ENCODE measurements around the gene XAGE2.
"Not testable (repeated sequence)": the region's sequence is repeated elsewhere in the genome, so short reads cannot be mapped to it uniquely, and the experiment has no call there.

XAGE2 gene, protein sequence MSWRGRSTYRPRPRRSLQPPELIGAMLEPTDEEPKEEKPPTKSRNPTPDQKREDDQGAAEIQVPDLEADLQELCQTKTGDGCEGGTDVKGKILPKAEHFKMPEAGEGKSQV

DNA sequence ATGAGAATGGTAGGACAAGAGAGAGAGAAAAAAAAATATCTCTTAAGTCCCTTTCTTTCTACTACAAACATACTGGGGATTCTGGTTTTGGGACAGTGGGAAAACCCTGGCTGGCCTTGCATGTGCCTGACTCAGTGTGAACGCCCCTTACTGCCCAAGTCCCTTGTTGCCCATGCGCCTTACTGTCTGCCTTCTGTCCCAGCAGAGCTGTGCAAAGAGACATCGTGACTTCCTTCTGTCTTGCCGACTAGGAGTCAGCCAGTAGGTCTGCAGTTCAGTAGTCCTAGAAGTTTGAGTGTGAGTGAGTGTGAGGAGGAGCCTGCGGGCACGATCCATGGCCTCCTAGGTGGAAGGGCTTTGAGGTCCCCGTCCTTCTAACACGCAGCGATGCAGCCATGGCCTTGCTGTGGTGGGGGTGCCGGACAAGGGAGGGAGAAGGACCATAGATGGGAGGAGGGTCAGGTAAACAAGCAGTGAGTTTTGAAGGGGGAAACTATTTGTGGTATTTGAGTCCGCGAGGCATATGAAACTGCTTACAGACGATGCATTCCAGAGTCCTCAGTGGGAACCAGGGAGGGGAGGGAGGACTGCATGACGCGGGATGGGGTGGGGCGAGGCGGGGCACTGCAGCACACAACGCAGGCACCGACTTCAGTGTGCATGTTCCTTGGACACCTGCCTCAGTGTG, at the start of gene XAGE2:
Gene XAGE2 (plus strand): TSS at position 654 of the 688 bp plus-strand sequence. CDS start 994 bp downstream, outside the sequence.
- DNase-seq: no peak

DNA sequence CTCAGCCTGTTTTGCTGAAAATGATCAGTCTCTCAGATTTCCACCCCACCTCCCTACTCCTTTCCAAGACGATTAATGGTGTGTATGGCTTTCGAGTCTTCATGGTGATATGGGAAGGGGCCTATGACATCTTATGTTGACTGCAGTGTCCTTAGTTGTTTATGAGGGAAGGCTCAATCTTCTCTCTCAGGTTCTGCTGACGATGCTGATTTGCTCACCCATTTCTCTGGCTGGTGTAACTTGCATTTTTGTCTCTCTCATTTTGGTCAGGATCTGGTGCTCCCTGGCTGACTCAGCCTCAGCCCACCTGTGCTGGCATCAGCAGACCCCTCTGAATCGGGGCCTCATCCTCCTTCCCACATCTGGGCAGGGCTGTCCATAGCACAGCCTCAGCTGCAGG, 31.4 kb upstream of the XAGE2 start:
- no peak for DNase-seq

- DNase-seq: no peak
Observed at GRCh38 chrX:52341493-52341892, 27.3 kb upstream of the XAGE2 start.

- not testable (repeated sequence) for DNase-seq
Observed at GRCh38 chrX:52343131-52343530, 25.7 kb upstream of the XAGE2 start.

DNA sequence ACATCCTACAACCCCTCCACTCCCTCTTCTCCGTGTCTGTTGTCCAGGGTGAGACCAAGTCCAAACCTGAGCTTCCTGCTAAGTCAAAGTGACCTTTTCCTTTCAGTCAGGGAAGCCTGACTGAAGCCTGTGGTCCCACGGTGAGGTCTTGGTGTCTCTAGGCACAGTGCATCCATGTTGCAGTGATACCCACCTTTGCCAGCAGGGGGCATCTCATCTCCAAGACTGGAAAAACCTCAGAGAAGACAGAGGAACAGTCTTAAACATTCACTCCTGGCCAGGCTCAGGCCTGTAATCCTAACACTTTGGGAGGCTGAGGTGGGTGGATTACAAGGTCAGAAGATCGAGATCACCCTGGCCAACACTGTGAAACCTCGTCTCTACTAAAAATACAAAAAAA, 23.4 kb upstream of the XAGE2 start:
- peak; percentile 23 for DNase-seq

DNA sequence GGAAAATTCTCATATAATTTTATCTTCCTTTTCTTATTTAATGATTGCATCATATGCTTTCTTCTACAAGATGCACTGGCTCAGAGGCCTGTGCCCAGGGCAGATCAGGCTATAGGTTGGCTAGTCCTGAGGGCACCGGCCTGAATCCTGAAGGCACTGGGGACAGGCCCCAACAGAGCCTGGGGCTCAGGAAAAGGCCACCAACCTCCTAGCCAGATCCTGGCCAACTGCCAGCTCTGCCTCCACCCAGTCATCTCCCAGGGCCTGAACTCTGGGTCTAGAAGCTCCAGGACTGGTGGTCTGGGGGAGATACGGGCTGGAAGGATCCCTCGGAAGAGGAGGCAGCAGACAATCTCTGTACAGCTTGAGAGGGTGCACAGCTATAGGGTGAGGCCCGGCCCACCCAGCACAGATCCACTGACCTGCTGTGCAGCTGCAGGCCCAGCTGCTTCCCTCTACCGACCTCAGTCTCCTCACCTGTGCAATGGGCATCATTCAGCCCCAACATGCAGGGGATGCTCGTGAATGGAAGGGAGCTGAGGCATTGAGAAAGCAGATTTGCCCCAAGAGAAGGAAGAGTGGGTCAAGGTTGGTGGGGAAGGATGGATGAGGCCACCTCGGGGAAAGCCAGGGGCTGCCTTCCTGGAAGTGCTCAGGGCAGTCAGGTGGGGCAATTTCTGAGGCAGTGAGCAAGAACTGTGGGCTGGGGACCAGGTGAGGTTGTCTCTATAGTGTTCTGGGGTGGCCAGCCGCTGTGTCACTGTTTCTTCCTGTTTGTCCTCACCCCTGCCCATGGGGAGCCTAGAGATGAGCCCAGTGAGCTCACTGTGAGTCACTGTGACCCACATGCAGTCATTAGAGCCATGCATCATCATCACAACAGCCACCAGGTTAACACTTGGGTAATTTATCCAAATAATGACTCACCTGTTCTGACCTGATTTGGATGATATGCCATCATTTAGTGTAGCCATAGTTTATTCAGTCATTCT, 22.4 kb upstream of the XAGE2 start:
- no peak for DNase-seq

DNA sequence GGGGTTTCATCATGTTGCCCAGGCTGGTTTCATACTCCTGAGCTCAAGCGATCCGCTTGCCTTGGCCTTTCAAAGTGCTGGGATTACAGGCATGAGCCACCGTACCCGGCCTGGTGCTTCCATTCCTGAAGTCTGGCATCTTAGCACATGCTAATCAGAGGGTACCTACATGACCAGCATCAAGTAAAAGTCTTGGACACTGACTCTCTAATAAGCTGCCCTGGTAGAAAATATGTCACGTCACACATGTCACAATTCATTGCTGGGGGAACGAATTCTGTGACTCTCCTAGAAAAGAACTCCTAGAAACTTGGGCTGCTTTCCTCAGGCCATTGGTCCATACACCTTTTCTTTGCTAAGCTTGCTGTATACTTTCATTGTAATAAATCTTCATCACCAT, 19.1 kb upstream of the XAGE2 start:
- DNase-seq: no peak

DNA sequence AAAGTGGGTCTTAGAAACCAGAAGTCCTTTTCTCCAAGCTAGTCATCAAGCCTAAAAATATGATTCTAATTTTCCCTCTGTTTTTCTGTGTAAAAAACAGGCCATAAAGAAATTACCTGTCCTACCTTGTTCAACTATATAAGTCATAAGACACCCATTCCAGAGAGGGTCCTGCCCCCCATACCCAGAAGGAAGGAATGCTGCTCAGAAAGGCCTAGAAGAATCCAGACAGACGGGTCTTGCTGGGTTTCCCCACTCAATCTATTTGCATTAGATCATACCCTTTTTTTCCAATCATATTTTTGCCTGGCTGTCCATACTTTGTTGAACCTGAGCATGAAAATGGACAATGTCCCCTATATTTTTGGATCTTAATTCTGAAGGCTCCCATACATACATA, 16.3 kb upstream of the XAGE2 start:
- DNase-seq: no peak

GRCh38 chrX:52353838-52354237, 15.0 kb upstream of the XAGE2 start:
- DNase-seq: no peak

DNA sequence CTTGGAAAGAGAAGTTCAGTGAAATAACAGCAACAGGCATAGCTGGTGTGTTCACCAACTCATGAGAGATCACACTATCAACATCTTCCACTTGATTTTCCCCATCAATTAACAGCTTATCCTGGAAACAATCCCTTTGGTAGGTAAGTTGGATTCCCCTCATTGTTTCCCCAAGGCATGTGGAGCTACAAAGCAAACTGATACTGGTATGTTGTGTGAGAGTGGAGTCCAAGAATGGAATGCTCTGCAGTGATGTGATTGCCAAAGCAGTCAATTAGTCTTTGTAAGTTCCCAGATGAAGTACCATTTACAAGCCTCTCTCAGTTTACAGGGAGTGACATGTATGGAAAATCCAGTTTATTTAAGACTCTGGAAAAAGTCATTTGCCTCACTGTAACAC, 13.7 kb upstream of the XAGE2 start:
- DNase-seq: no peak

DNA sequence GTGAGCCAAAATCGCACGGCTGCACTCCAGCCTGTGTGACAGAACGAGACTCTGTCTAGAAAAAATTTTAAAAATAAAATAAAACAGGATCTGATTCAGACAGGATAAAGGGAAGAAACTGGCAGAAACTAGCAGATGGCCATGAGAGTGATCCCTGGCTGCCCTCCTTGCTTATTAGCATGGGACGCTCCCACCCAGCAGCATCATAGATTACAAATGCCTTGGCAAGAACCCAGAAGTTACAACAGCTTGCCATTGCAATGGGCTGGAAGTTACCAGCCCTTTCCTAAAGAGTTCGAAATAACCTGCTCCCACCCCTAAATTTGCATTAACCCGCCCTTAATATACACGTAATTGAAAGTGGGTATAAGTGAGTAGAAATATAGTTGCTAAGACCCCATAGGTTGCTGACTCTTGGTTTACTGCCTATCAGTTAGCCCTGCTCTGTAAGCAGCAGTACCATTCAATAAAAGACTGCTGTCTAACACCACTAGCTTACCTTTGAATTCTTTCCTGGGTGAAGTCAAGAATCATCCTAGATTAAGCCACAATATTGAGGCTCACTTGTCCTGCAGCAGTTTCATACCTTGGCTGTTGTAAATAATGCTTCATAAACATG, 9.1 kb upstream of the XAGE2 start:
- DNase-seq: no peak

DNA sequence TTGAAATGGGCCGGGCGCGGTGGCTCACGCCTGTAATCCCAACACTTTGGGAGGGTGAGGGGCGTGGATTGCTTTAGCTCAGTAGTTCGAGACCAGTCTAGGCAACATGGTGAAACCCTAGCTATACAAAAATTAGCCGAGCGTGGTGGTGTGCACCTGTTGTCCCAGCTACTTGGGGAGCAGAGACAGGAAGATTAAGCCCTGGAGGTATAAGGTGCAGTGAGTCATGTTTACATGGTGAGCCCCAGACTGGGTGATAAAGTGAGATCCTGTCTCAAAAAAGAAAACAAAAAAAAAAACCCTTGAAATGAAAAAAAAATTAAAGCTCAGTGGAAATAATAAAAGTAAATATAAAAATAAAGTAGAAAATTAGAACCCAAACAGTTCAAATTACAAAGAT, 6.9 kb upstream of the XAGE2 start:
- DNase-seq: no peak

DNA sequence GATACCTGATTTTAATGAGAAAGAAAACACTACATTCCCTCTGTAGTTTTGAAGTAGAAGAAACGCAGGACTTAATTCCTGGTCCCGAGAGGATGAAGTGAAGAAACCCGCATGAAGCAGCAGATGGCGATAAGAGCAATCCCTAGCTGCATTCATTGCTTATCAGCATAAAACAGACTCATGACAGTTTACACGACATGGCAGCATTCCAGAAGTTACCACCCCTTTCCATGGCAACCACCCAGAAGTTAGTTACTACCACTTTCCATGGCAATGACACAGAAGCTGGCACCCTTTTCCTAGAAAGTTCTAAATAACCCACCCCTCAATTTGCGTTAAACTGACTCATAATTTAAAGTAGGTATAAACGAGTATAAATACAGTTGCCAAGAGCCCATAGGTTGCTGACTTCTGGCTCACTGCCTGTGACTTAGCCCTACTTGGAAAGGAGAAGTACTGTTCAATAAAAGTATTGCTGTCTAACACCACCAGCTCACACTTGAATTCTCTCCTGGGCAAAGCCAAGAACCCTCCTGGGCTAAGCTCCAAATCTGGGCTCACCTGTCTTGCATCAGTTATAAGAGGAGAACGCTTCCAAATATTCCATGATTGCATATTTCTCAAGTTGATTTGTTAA, 5.5 kb upstream of the XAGE2 start:
- DNase-seq: no peak

- DNase-seq: no peak
Observed at GRCh38 chrX:52378870-52379269, 10.0 kb downstream of the XAGE2 start.

- DNase-seq: no peak
Observed at GRCh38 chrX:52380993-52381392, 12.2 kb downstream of the XAGE2 start.

DNA sequence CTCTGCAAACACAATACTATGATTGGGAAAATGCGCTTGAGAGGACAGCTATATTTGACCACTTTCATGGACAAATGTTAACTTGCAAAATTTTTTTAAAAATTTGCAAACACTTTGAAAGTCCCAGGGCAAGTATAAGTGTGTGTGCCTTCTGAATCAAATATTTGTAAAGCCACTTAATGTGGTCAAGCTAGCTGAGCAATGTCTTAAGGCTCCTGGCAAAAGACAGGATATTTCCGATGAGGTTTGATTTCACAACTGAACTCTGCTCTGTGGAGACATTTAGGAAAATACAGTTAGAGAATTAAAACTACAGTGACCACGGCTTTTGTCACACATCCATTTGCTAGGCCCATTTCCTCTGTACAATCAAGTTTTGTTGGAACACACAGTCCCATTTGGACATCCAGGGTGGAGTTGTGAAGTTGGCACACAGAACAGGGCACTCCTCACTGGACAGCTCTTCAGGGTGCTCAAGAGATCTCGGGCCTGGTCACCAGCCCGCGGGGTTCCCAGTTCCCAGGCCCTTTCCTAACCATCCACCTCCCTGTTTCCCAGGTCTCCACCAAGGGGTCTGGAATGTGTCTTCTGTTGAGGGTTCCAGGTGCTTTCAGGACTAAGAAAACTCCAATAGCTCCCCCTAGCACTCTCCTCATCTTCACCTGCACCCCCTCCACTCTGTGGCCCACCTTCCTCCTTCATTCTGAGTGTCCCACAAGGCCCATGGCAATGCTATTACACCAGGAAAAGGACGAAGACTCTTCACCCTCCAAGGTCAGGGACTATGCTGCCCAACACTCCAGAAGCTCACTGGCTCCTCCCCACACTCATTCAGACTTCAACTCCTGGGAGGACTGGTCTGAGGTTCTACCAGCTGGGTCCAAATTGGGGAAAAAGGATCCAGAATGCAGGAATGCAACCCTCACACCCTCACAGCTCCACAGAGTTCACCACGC, 41.9 kb downstream of the XAGE2 start:
- no peak for DNase-seq

DNA sequence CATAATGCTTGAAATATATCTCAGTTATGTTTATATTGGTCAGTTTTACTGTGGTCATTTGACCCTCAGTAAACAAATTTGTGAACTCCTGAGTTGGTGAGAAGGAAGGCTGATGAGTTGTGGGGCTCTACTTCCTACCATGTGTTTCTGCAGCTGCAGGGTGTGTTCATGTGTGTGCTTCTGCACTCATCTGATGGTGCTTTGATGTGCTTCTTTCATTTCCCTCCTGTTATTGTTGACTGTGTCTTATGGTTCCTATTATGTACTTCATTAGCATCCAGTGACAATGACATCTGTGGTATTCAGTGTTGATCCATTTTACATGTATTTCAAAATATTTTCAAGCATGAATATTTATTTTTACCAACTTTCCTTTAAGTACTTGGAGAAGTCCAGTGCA, 46.5 kb downstream of the XAGE2 start:
- no peak for DNase-seq

- no peak for DNase-seq
Observed at GRCh38 chrX:52416816-52417215, 48.0 kb downstream of the XAGE2 start.

- DNase-seq: no peak
Observed at GRCh38 chrX:52420824-52421443, 52.1 kb downstream of the XAGE2 start.

DNA sequence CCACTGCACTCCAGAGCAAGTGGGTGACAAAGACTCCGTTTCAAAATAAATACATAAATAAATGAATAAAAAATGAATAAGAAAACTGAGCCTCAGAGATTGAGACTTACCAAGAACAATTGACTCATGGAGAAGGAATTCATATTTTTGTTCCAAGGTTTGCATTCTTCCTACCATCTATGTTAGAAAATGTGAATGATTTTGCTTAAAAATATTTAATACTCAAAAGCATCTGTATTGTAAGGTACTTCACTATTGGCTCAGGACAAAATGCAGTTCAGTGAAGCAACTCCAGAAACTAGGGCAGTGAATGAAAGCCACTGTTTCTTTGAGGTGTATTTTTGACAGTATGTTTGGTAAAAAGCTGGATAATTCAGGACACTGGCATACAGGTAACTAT, 54.1 kb downstream of the XAGE2 start:
- no peak for DNase-seq

GRCh38 chrX:52424656-52425055, 55.8 kb downstream of the XAGE2 start:
- no peak for DNase-seq
